ENCODE data around the gene SYNGR4.

The SYNGR4 gene

DNA sequence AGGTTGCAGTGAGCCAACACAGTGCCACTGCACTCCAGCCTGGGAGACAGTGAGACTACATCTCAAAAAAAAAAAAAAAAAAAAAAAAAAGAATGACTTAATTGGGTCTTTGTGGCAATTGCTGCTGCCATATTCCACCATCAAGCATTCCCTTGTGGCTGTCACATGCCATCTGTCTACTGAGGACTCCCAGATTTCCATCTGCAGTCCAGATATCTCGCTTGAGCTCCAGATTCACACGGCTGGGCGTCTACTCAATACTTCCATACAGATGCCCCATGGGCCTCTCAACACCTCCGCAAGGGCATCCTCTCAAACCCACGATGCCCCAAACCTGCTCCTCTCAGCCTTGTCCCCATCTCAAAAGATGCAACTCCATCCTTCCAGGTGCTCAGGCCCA lies 13.3 kb upstream of the SYNGR4 start:
- Histone ChIP-seq H4K20me1 (ENCODE audit: insufficient read depth, low read length) (no peaks in the 10 kb centered on the region), H3K36me3 (ENCODE audit: insufficient read depth, low read length) (no peaks in the 10 kb centered on the region; the same call in 1 of the 2 replicates), H3K79me2 (ENCODE audit: insufficient read depth, low read length) (0 out of 2 replicates have a peak, but pooled peaks cover 3% of the 10 kb centered on the region), H3K27ac (ENCODE audit: low read length) (no peak overlapping the region), H3K4me2 (ENCODE audit: insufficient read depth, low read length) (no peak overlapping the region), H3K4me3 (ENCODE audit: low read depth in 1 of 2, low read length in 2 of 2) (no peak overlapping the region), H3K27me3 (ENCODE audit: insufficient read depth, low read length, poor library complexity) (no peaks in the 10 kb centered on the region), H3K9me3 (ENCODE audit: insufficient read depth, low read length, severe bottlenecking) (no peaks in the 10 kb centered on the region), H3K9ac (ENCODE audit: low read depth, low read length) (no peak overlapping the region), H2AFZ (ENCODE audit: low read depth, low read length) (no peak overlapping the region), H3K4me1 (ENCODE audit: insufficient read depth, low read length) (no peaks in the 10 kb centered on the region)
- ATAC-seq (ENCODE audit: insufficient read depth, low read depth) (no peak), DNase-seq (no peak)
- TF ChIP-seq EZH2 (IDR thresholded peaks at IDR 0.05; ENCODE audit: borderline replicate concordance, low read depth, low read length, severe bottlenecking), result no peak
- TF ChIP-seq, protein P1, sequence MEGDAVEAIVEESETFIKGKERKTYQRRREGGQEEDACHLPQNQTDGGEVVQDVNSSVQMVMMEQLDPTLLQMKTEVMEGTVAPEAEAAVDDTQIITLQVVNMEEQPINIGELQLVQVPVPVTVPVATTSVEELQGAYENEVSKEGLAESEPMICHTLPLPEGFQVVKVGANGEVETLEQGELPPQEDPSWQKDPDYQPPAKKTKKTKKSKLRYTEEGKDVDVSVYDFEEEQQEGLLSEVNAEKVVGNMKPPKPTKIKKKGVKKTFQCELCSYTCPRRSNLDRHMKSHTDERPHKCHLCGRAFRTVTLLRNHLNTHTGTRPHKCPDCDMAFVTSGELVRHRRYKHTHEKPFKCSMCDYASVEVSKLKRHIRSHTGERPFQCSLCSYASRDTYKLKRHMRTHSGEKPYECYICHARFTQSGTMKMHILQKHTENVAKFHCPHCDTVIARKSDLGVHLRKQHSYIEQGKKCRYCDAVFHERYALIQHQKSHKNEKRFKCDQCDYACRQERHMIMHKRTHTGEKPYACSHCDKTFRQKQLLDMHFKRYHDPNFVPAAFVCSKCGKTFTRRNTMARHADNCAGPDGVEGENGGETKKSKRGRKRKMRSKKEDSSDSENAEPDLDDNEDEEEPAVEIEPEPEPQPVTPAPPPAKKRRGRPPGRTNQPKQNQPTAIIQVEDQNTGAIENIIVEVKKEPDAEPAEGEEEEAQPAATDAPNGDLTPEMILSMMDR (IDR thresholded peaks at IDR 0.05; ENCODE audit: borderline replicate concordance, extremely low read depth, low read length, poor library complexity, severe bottlenecking), result no peak

- ATAC-seq (ENCODE audit: insufficient read depth, low read depth) (peak; percentile 99), DNase-seq (peak; percentile 82)
- 0 out of 2 replicates have a peak, but pooled peaks cover 3% of the 10 kb centered on the region for H3K79me2 ChIP-seq (ENCODE audit: insufficient read depth, low read length)
These were observed 12.8 kb upstream of the SYNGR4 start for GRCh38 chr19:48351341-48351752.

GRCh38 chr19:48353677-48354076 lies 10.5 kb upstream of the SYNGR4 start:
- no peak for DNase-seq
- TF ChIP-seq, protein P1 (IDR thresholded peaks at IDR 0.05; ENCODE audit: borderline replicate concordance, extremely low read depth, low read length, poor library complexity, severe bottlenecking), result no peak
- no peak for TF ChIP-seq EZH2 (IDR thresholded peaks at IDR 0.05; ENCODE audit: borderline replicate concordance, low read depth, low read length, severe bottlenecking)
- H3K9me3 ChIP-seq (ENCODE audit: insufficient read depth, low read length, severe bottlenecking), result no peaks in the 10 kb centered on the region

More at GRCh38 chr19:48351341-48351752, 12.8 kb upstream of the SYNGR4 start:
- Histone ChIP-seq H3K9me3 (ENCODE audit: insufficient read depth, low read length, severe bottlenecking) (no peaks in the 10 kb centered on the region), H3K27me3 (ENCODE audit: insufficient read depth, low read length, poor library complexity) (no peaks in the 10 kb centered on the region), H3K4me3 (ENCODE audit: low read depth in 1 of 2, low read length in 2 of 2) (no peak overlapping the region), H3K4me2 (ENCODE audit: insufficient read depth, low read length) (no peak overlapping the region), H3K36me3 (ENCODE audit: insufficient read depth, low read length) (no peaks in the 10 kb centered on the region; the same call in 1 of the 2 replicates), H3K27ac (ENCODE audit: low read length) (no peak overlapping the region), H3K4me1 (ENCODE audit: insufficient read depth, low read length) (no peaks in the 10 kb centered on the region), H2AFZ (ENCODE audit: low read depth, low read length) (no peak overlapping the region), H3K9ac (ENCODE audit: low read depth, low read length) (no peak overlapping the region), H4K20me1 (ENCODE audit: insufficient read depth, low read length) (no peaks in the 10 kb centered on the region)
- TF ChIP-seq, protein P1 (IDR thresholded peaks at IDR 0.05; ENCODE audit: borderline replicate concordance, extremely low read depth, low read length, poor library complexity, severe bottlenecking), result peak; percentile 92
- TF ChIP-seq EZH2 (IDR thresholded peaks at IDR 0.05; ENCODE audit: borderline replicate concordance, low read depth, low read length, severe bottlenecking), result no peak

More at GRCh38 chr19:48353677-48354076, 10.5 kb upstream of the SYNGR4 start:
- Histone ChIP-seq H3K4me2 (ENCODE audit: insufficient read depth, low read length) (no peak overlapping the region), H2AFZ (ENCODE audit: low read depth, low read length) (no peak overlapping the region), H3K9ac (ENCODE audit: low read depth, low read length) (no peak overlapping the region), H3K27ac (ENCODE audit: low read length) (no peak overlapping the region), H4K20me1 (ENCODE audit: insufficient read depth, low read length) (no peaks in the 10 kb centered on the region), H3K36me3 (ENCODE audit: insufficient read depth, low read length) (no peaks in the 10 kb centered on the region), H3K27me3 (ENCODE audit: insufficient read depth, low read length, poor library complexity) (no peaks in the 10 kb centered on the region), H3K4me3 (ENCODE audit: low read depth in 1 of 2, low read length in 2 of 2) (no peak overlapping the region), H3K4me1 (ENCODE audit: insufficient read depth, low read length) (no peaks in the 10 kb centered on the region), H3K79me2 (ENCODE audit: insufficient read depth, low read length) (0 out of 2 replicates have a peak, but pooled peaks cover 3% of the 10 kb centered on the region)
- ATAC-seq (ENCODE audit: insufficient read depth, low read depth), result no peak

Measured in DND-41 (cell line).